GM12878 (cell line): ENCODE data around the gene INTU. TPM values are rescaled to one million over a fixed set of nuclear protein-coding genes. Genes with fewer than 3 reads are reported as not detected.

Experiments used
- ATAC-seq: fragments of 200-7000 bp; cut with Tn5 transposase; 3 replicates; pipeline ENCODE4 v1.9.1; 2020; ENCODE audit warnings: mild to moderate bottlenecking, moderate library complexity
- BruUV-seq: library from RNA; stranded (reverse); fragments of 400-500 nt; replicated peaks from 2 replicates; lab custom pipeline; 2021; lab: Mats Ljungman, UMichigan
- CTCF ChIA-PET: fragments of 300-600 bp; sonication (Branson Sonifier 250); formaldehyde crosslinking; extraction: SDS; loops from one replicate; lab custom pipeline; 2021; ENCODE audit warnings: inconsistent platforms; lab: Yijun Ruan, JAX
- POLR2A ChIA-PET: fragments of 350-600 bp; formaldehyde crosslinking; extraction: SDS; loops from one replicate; lab custom pipeline; 2021; ENCODE audit warnings: inconsistent platforms; lab: Charles Lee
- RAD21 ChIA-PET: fragments of 300-600 bp; sonication (Branson Sonifier 250); formaldehyde crosslinking; loops from one replicate; lab custom pipeline; 2023; ENCODE audit warnings: antibody characterized with exemption; ENCODE audit not compliant: unreplicated experiment; lab: Charles Lee
- SMC1A ChIA-PET: fragments of 300-600 bp; sonication (Branson Sonifier 250); formaldehyde crosslinking; loops from one replicate; lab custom pipeline; 2023; ENCODE audit not compliant: unreplicated experiment, uncharacterized antibody; lab: Charles Lee
- DNase-seq: peaks from one replicate; pipeline ENCODE4 v3.0.0-alpha.2; 2011; ENCODE audit warnings: low read depth, low spot score
- FAIRE-seq: peaks from 3 replicates; lab custom pipeline; 2011; peaks lifted over from hg19 to GRCh38; lab: Jason Lieb, UNC
- H2AFZ ChIP-seq: 2 replicates; pipeline ENCODE4 v1.6.0; 2011; ENCODE audit warnings: low read depth, low read length, control low read depth; ENCODE audit not compliant: control insufficient read depth
- H3K27ac ChIP-seq: 2 replicates; pipeline ENCODE4 v1.5.1; 2011; ENCODE audit warnings: control low read depth; ENCODE audit not compliant: control insufficient read depth, insufficient read depth
- H3K27me3 ChIP-seq, 2 experiments: replicated peaks in 1 of 2; 2 replicates each; pipeline versions ENCODE4 v1.6.0 to v1.6.1; 2011; ENCODE audit warnings: low read length in 1 of 2; ENCODE audit not compliant: control insufficient read depth in 2 of 2, insufficient read depth in 2 of 2
- H3K36me3 ChIP-seq, 2 experiments: 2 replicates each; pipeline ENCODE4 v1.5.1; 2011; ENCODE audit warnings: low read length in 1 of 2; ENCODE audit not compliant: control insufficient read depth in 2 of 2, insufficient read depth in 2 of 2
- H3K4me1 ChIP-seq: 2 replicates; pipeline ENCODE4 v1.6.1; 2011; ENCODE audit warnings: mild to moderate bottlenecking, low read length, moderate library complexity, mixed read lengths; ENCODE audit not compliant: control insufficient read depth, insufficient read depth
- H3K4me2 ChIP-seq: 2 replicates; pipeline ENCODE4 v1.6.0; 2011; ENCODE audit warnings: control low read depth; ENCODE audit not compliant: control insufficient read depth, insufficient read depth
- H3K4me3 ChIP-seq: fragments of 200-600 bp; sonication (generic); 2 replicates; pipeline ENCODE4 v1.5.1; 2016
- H3K79me2 ChIP-seq: 2 replicates; pipeline ENCODE4 v1.6.0; 2011; ENCODE audit warnings: low read length; ENCODE audit not compliant: control insufficient read depth, insufficient read depth
- H3K9ac ChIP-seq: 2 replicates; pipeline ENCODE4 v1.8.0; 2011; ENCODE audit warnings: low read length, control low read depth, mixed read lengths; ENCODE audit not compliant: control insufficient read depth, insufficient read depth
- H3K9me3 ChIP-seq: replicated peaks from 3 replicates; pipeline ENCODE4 v1.5.1; 2011; ENCODE audit warnings: mild to moderate bottlenecking, low read length; ENCODE audit not compliant: control insufficient read depth, insufficient read depth
- H4K20me1 ChIP-seq: 2 replicates; pipeline ENCODE4 v1.6.0; 2011; ENCODE audit not compliant: control insufficient read depth, insufficient read depth
- IKZF2 ChIP-seq, 2 experiments: fragments of 450-650 bp; IDR thresholded peaks; 2 replicates each; pipeline ENCODE4 v1.6.1; 2017; ENCODE audit warnings: mild to moderate bottlenecking in 2 of 2, moderate library complexity in 2 of 2
- MEF2B ChIP-seq: fragments of 450-650 bp; IDR thresholded peaks from 2 replicates; pipeline ENCODE4 v1.6.1; 2018; ENCODE audit warnings: mild to moderate bottlenecking, moderate library complexity; ENCODE audit not compliant: partially characterized antibody, poor library complexity, severe bottlenecking
- NKRF ChIP-seq: fragments of 450-650 bp; conservative IDR thresholded peaks from 2 replicates; pipeline ENCODE4 v1.6.1; 2017; ENCODE audit warnings: mild to moderate bottlenecking, moderate library complexity
- RUNX3 ChIP-seq: IDR thresholded peaks from 2 replicates; pipeline ENCODE4 v1.6.1; 2012; ENCODE audit warnings: low read length, inconsistent platforms
- SIN3A ChIP-seq: IDR thresholded peaks from 2 replicates; pipeline ENCODE4 v1.6.1; 2012; ENCODE audit warnings: low read depth, low read length, improper control_type of control experiment
- SPI1 ChIP-seq: IDR thresholded peaks from 2 replicates; pipeline ENCODE4 v1.6.1; 2011; ENCODE audit warnings: low read depth, mild to moderate bottlenecking, low read length, moderate library complexity, borderline replicate concordance; ENCODE audit not compliant: insufficient read depth
- ZBTB4 ChIP-seq: fragments of 450-650 bp; formaldehyde crosslinking; IDR thresholded peaks from 2 replicates; pipeline ENCODE4 v1.4.0; 2022; ENCODE audit warnings: mild to moderate bottlenecking, moderate library complexity
- WGBS: methylation state at CpG from one replicate; pipeline ENCODE4 v1.1.6; 2016; ENCODE audit warnings: low lambda C conversion rate; ENCODE audit not compliant: insufficient replicate concordance, insufficient coverage; ENCODE audit errors: missing lambda C conversion rate; 5-methylcytosine and 5-hydroxymethylcytosine counted together
- in situ Hi-C: fragments of 300-500 bp; cut with MboI; formaldehyde crosslinking; loops from 9 replicates; pipeline ENCODE4 v1.14.3; 2018; ENCODE audit warnings: mixed read lengths
- intact Hi-C: fragments of 100-400 bp; cut with micrococcal nuclease; formaldehyde crosslinking; loops from one replicate; pipeline ENCODE4 v1.14.2; 2022; ENCODE audit not compliant: unreplicated experiment
- polyA plus RNA-seq, 11 experiments: library from polyadenylated mRNA; depleted of rRNA in 4 of 11; unstranded in 6 of 11; stranded (reverse) in 5 of 11; fragments of >200 nt; fragmentation: Nextera tagmentation in 4 of 11; fragmentation: Illumina TruSeq in 1 of 11; extraction: Ambion mirVana in 4 of 11; extraction: Trizol in 1 of 11; gene quantifications; 1 replicate in 1 of 11; 2 replicates in 10 of 11; pipeline versions ENCODE4 v1.2.1 to v1.2.3, GENCODE V29; 2011 to 2016; ENCODE audit warnings: inconsistent platforms in 2 of 11, missing spikeins in 2 of 11, low read depth in 1 of 11
- total RNA-seq, 4 experiments: library from RNA; depleted of rRNA in 3 of 4; stranded (reverse); fragments of >200 nt in 3 of 4; fragmentation: Illumina TruSeq in 1 of 4; extraction: Trizol in 1 of 4; gene quantifications; 2 replicates each; pipeline versions ENCODE4 v1.2.1 to v1.2.3, GENCODE V29; 2013 to 2021

INTU gene
- total and polyA plus RNA-seq, 10 of the 15 experiments (the other 5 are each of a cell fraction or from before 2014, with no cell fraction given): under 0.01 to 0.15 (median 0.01) TPM; not detected in 4

- no peaks in the 10 kb centered on the region for H3K27me3 ChIP-seq
- no peaks in the 10 kb centered on the region for H3K4me1 ChIP-seq
- in situ Hi-C loops: no loop called here
- no peaks in the 10 kb centered on the region; the same call in 2 of the 3 replicates for H3K9me3 ChIP-seq
- H3K4me2 ChIP-seq: no peak overlapping the region
- H3K27ac ChIP-seq: no peak overlapping the region
- no peaks in the 10 kb centered on the region for H3K79me2 ChIP-seq
- TF ChIP-seq IKZF2 (IDR thresholded peaks at IDR 0.05): 0 out of 4 replicates have a peak, but pooled peaks of 1 of the 2 experiments have one; percentile 12
- no peak for TF ChIP-seq RUNX3
- TF ChIP-seq MEF2B: no peak
- no peak for TF ChIP-seq SIN3A
- TF ChIP-seq NKRF: no peak
- peak; percentile 49; the same call in 1 of the 2 replicates for TF ChIP-seq SPI1
- no peak for TF ChIP-seq ZBTB4 (CRISPR knock-in tag)
- TF ChIP-seq, all 136 proteins: peak for 2
- no peak overlapping the region for H3K9ac ChIP-seq
- DNase-seq (no peak), FAIRE-seq (no peak), ATAC-seq (peak; percentile 57)
- 45% methylated on average over 2 of the region's 2 CpGs for WGBS
- intact Hi-C loops: no loop called here
- H2AFZ ChIP-seq: no peak overlapping the region
- H3K36me3 ChIP-seq: no peaks in the 10 kb centered on the region
- no peaks in the 10 kb centered on the region for H4K20me1 ChIP-seq
- SMC1A ChIA-PET: no interaction called here
- RAD21 ChIA-PET: no interaction called here
- H3K4me3 ChIP-seq: no peak overlapping the region
- POLR2A ChIA-PET: no interaction called here
- BruUV-seq: no TSS peak
- CTCF ChIA-PET: no interaction called here
Observed at GRCh38 chr4:127759228-127759820, 126.6 kb downstream of the INTU start.
